Duodenal mucosa (tissue), 2 donors: ENCODE results near the gene ATP8A2.

ENCODE experiments used
- H3K27ac ChIP-seq: one replicate; pipeline ENCODE4 v1.7.0; 2013; ENCODE audit warnings: low read depth, low read length
- H3K27me3 ChIP-seq, 2 donors: one replicate each; pipeline ENCODE4 v1.7.0; 2013; ENCODE audit warnings: low read length in 2 of 2, control low read depth in 1 of 2; ENCODE audit not compliant: insufficient read depth in 2 of 2, control insufficient read depth in 1 of 2
- H3K36me3 ChIP-seq, 2 donors: one replicate each; pipeline ENCODE4 v1.7.0; 2013; ENCODE audit warnings: low read length in 2 of 2, control low read depth in 1 of 2; ENCODE audit not compliant: insufficient read depth in 2 of 2, control insufficient read depth in 1 of 2
- H3K4me1 ChIP-seq, 2 donors: one replicate each; pipeline ENCODE4 v1.7.0; 2013; ENCODE audit warnings: low read length in 2 of 2, control low read depth in 1 of 2; ENCODE audit not compliant: insufficient read depth in 2 of 2, control insufficient read depth in 1 of 2
- H3K4me3 ChIP-seq, 2 donors: one replicate each; pipeline ENCODE4 v1.7.0; 2013; ENCODE audit warnings: low read length in 2 of 2, low read depth in 1 of 2
- H3K9ac ChIP-seq, 2 donors: one replicate each; pipeline ENCODE4 v1.7.0; 2013; ENCODE audit warnings: low read length in 2 of 2, low read depth in 1 of 2
- H3K9me3 ChIP-seq, 2 donors: one replicate each; pipeline ENCODE4 v1.7.0; 2013; ENCODE audit warnings: low read length in 2 of 2, control low read depth in 1 of 2; ENCODE audit not compliant: control insufficient read depth in 1 of 2

ATP8A2 gene

GRCh38 chr13:25927363-25927762, 555.6 kb downstream of the ATP8A2 start:
- H3K9me3 ChIP-seq = no peaks in the 10 kb centered on the region
- H3K36me3 ChIP-seq = no peaks in the 10 kb centered on the region
- H3K27me3 ChIP-seq = no peaks in the 10 kb centered on the region
- no peak overlapping the region for H3K4me3 ChIP-seq
- H3K27ac ChIP-seq = no peak overlapping the region
- no peak overlapping the region for H3K9ac ChIP-seq
- no peaks in the 10 kb centered on the region for H3K4me1 ChIP-seq

DNA sequence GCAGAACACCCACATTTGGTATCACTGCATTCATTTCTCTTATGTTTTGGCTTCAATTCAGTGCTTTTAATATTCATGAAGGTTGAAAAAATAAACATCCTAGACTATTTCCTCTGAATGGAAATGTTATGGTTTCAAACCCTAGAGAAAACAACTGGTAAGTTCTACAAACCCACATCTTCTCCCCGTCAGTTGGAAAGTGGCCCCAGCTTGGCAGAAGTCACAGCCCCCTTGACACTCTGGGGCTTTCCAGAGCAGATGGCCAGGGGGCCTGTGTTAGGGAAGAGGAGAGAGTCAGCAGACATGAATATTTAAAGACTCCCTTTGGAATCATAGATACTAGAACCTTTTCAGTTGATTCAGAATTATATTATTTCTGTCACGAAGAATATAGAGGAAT, 556.2 kb downstream of the ATP8A2 start:
- Histone ChIP-seq H3K4me3 (no peak overlapping the region), H3K9ac (no peak overlapping the region), H3K27me3 (no peaks in the 10 kb centered on the region), H3K9me3 (no peaks in the 10 kb centered on the region), H3K4me1 (no peaks in the 10 kb centered on the region), H3K27ac (no peak overlapping the region), H3K36me3 (no peaks in the 10 kb centered on the region)

GRCh38 chr13:25928941-25929505, 557.2 kb downstream of the ATP8A2 start:
- no peak overlapping the region for H3K9ac ChIP-seq
- H3K36me3 ChIP-seq = no peaks in the 10 kb centered on the region
- no peak overlapping the region for H3K27ac ChIP-seq
- no peaks in the 10 kb centered on the region for H3K9me3 ChIP-seq
- H3K4me1 ChIP-seq = no peaks in the 10 kb centered on the region
- H3K4me3 ChIP-seq = no peak overlapping the region
- no peaks in the 10 kb centered on the region for H3K27me3 ChIP-seq

DNA sequence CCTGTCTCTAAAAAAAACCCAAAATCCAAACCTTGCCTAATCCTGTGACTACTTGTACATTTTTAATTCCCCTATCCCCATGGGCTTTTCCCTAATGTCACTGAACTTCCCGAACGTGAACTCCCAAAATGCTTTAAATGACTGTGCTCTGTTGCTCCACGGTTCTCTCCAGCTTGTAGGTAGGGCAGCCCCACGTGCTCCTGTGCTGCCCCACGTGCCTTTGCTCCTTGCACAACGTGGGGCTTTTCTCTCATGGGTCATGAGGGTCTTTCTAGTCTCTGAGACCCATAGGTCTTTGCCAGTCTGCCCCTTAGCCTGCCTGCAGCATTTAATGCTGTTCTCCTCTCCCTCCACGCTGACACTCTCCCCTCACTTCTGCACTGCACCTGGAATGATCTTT, 558.0 kb downstream of the ATP8A2 start:
- Histone ChIP-seq H3K9me3 (no peaks in the 10 kb centered on the region), H3K4me3 (no peak overlapping the region), H3K4me1 (no peaks in the 10 kb centered on the region), H3K9ac (no peak overlapping the region), H3K27me3 (no peaks in the 10 kb centered on the region), H3K27ac (no peak overlapping the region), H3K36me3 (no peaks in the 10 kb centered on the region)

- H3K4me3 ChIP-seq = no peak overlapping the region
Measured at GRCh38 chr13:25930653-25931052, 558.9 kb downstream of the ATP8A2 start.

GRCh38 chr13:25932365-25932764, 560.6 kb downstream of the ATP8A2 start:
- H3K9ac ChIP-seq = no peak overlapping the region
- H3K27ac ChIP-seq = no peak overlapping the region
- no peaks in the 10 kb centered on the region for H3K4me1 ChIP-seq
- no peaks in the 10 kb centered on the region for H3K9me3 ChIP-seq
- no peaks in the 10 kb centered on the region for H3K36me3 ChIP-seq
- no peaks in the 10 kb centered on the region for H3K27me3 ChIP-seq
- no peak overlapping the region for H3K4me3 ChIP-seq

More at GRCh38 chr13:25930653-25931052, 558.9 kb downstream of the ATP8A2 start:
- Histone ChIP-seq H3K36me3 (no peaks in the 10 kb centered on the region), H3K4me1 (no peaks in the 10 kb centered on the region), H3K9ac (no peak overlapping the region), H3K27ac (no peak overlapping the region), H3K9me3 (no peaks in the 10 kb centered on the region), H3K27me3 (no peaks in the 10 kb centered on the region)

DNA sequence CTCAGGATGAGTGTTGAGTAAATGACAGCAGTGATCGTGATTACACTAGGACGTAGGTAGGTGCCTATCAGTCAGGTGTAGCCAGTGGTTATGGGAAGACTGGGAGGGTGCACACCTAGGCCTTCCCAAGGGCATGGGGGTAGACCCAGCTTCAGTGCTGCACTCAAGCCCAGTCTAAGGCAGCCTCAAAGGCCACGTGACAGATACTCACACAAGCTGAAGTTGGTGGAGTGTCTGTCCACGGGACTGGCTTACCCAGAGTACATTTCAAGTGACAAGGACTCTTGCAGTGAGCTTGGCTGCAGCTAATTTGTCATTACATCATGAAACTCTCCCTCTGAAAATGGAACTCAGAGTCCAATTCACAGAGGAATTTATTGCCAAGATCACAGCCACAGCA, 561.7 kb downstream of the ATP8A2 start:
- Histone ChIP-seq H3K27ac (no peak overlapping the region), H3K4me3 (no peak overlapping the region), H3K4me1 (no peaks in the 10 kb centered on the region), H3K27me3 (no peaks in the 10 kb centered on the region), H3K9ac (no peak overlapping the region), H3K9me3 (no peaks in the 10 kb centered on the region), H3K36me3 (no peaks in the 10 kb centered on the region)

GRCh38 chr13:25934127-25934526, 562.4 kb downstream of the ATP8A2 start:
- Histone ChIP-seq H3K4me3 (no peak overlapping the region), H3K9me3 (no peaks in the 10 kb centered on the region), H3K36me3 (no peaks in the 10 kb centered on the region), H3K4me1 (no peaks in the 10 kb centered on the region), H3K9ac (no peak overlapping the region), H3K27me3 (no peaks in the 10 kb centered on the region), H3K27ac (no peak overlapping the region)

- Histone ChIP-seq H3K4me1 (no peaks in the 10 kb centered on the region), H3K9me3 (no peaks in the 10 kb centered on the region), H3K36me3 (no peaks in the 10 kb centered on the region), H3K4me3 (no peak overlapping the region), H3K9ac (no peak overlapping the region), H3K27me3 (peaks cover 0 to 2% of the 10 kb centered on the region in 2 donors), H3K27ac (no peak overlapping the region)
Measured at GRCh38 chr13:25939961-25940687, 568.4 kb downstream of the ATP8A2 start.

- Histone ChIP-seq H3K36me3 (no peaks in the 10 kb centered on the region), H3K27ac (no peak overlapping the region), H3K9ac (no peak overlapping the region), H3K4me3 (no peak overlapping the region), H3K9me3 (no peaks in the 10 kb centered on the region), H3K27me3 (peaks cover 0 to 2% of the 10 kb centered on the region in 2 donors), H3K4me1 (no peaks in the 10 kb centered on the region)
Measured at GRCh38 chr13:25943081-25943480, 571.3 kb downstream of the ATP8A2 start.
